Thoracic aorta (tissue), 2 donors: ENCODE data around the gene IGFLR1. TPM values are rescaled to one million over a fixed set of nuclear protein-coding genes. Genes with fewer than 3 reads are reported as not detected.

Experiments used
- ATAC-seq: fragments of 150-250 bp; one replicate; pipeline ENCODE4 v1.8.0; 2017; ENCODE audit warnings: low read depth; ENCODE audit not compliant: insufficient number of reproducible peaks, low FRiP score
- DNase-seq: peaks from one replicate; pipeline ENCODE4 v3.0.0-alpha.2; 2020; ENCODE audit warnings: low spot score
- H3K27ac ChIP-seq, 2 donors: fragments of 200-600 bp; sonication (generic); 1 replicate in 1 of 2; 2 replicates in 1 of 2; pipeline ENCODE4 v1.5.1; 2016; ENCODE audit warnings: mild to moderate bottlenecking in 2 of 2, moderate library complexity in 2 of 2
- H3K27me3 ChIP-seq: fragments of 200-600 bp; sonication (generic); replicated peaks from 2 replicates; pipeline ENCODE4 v1.6.0; 2016; ENCODE audit warnings: mild to moderate bottlenecking; ENCODE audit not compliant: insufficient read depth
- H3K36me3 ChIP-seq: fragments of 200-600 bp; sonication (generic); one replicate; pipeline ENCODE4 v1.5.1; 2016
- H3K4me1 ChIP-seq, 2 donors: fragments of 200-600 bp; sonication (generic); 1 replicate in 1 of 2; 2 replicates in 1 of 2; pipeline versions ENCODE4 v1.5.1 to v1.6.0; 2016; ENCODE audit warnings: low read depth in 2 of 2, mild to moderate bottlenecking in 1 of 2; ENCODE audit not compliant: control insufficient read depth in 1 of 2
- H3K4me3 ChIP-seq: fragments of 200-600 bp; sonication (generic); 2 replicates; pipeline ENCODE4 v1.5.1; 2016; ENCODE audit warnings: mild to moderate bottlenecking
- H3K9me3 ChIP-seq: fragments of 200-600 bp; sonication (generic); 2 replicates; pipeline ENCODE4 v1.5.1; 2016
- total RNA-seq, 2 donors: library from RNA; depleted of rRNA; stranded (reverse); fragments of >200 nt; gene quantifications; one replicate each; pipeline versions ENCODE4 v1.1.0 to v1.2.3, GENCODE V29; 2016
- TF ChIP-seq, protein P1 (sequence below): fragments of 200-600 bp; sonication (generic); IDR thresholded peaks from one replicate; pipeline ENCODE4 v1.5.1; 2019; ENCODE audit warnings: antibody characterized with exemption

IGFLR1 gene
- total RNA-seq, 2 donors from 2014 or later: 6.9 to 13.1 TPM

DNA sequence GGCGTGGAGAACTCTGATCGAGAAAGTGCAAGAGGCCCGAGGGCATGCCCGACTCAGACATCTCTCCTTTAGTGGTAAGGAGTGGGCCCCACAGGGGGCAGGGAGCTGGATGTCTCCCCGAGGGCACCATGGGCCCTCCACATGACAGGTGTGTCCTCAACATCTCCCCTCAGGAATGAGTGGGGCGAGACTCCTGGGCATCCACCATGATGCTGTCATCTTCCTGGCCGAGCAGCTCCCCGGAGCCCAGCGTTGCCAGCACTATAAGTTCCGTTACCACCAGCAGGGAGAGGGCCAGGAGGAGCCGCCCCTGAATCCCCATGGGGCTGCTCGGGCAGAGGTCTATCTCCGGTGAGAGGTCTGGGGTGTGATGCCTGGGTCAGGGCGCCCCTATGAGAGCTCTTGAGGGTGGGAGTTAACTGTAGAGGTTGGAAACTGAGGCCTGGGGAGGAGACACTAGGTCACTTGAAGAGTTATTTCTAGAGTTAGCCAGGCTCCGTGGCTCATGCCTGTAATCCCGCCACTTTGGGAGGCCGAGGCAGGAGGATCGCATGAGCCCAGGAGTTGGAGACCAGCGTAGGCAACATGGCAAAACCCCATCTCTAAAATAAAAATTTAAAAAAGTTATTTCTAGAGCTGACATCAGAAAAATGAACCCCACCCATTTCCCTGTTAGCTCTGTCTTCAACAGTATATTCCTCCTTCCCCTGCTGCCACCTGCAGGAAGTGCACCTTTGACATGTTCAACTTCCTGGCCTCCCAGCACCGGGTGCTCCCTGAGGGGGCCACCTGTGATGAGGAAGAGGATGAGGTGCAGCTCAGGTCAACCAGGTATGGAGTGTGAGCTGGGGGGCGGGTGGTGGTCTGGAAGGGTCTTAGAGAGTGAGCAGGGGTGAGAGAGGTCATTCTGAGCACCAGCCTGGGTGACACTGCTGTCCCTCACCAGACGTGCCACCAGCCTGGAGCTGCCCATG lies 5.1 kb downstream of the IGFLR1 start:
- peaks cover 0 to 15% of the 10 kb centered on the region in 2 donors for H3K4me1 ChIP-seq
- no peak overlapping the region for H3K27ac ChIP-seq
- H3K9me3 ChIP-seq: no peaks in the 10 kb centered on the region
- TF ChIP-seq, protein P1, sequence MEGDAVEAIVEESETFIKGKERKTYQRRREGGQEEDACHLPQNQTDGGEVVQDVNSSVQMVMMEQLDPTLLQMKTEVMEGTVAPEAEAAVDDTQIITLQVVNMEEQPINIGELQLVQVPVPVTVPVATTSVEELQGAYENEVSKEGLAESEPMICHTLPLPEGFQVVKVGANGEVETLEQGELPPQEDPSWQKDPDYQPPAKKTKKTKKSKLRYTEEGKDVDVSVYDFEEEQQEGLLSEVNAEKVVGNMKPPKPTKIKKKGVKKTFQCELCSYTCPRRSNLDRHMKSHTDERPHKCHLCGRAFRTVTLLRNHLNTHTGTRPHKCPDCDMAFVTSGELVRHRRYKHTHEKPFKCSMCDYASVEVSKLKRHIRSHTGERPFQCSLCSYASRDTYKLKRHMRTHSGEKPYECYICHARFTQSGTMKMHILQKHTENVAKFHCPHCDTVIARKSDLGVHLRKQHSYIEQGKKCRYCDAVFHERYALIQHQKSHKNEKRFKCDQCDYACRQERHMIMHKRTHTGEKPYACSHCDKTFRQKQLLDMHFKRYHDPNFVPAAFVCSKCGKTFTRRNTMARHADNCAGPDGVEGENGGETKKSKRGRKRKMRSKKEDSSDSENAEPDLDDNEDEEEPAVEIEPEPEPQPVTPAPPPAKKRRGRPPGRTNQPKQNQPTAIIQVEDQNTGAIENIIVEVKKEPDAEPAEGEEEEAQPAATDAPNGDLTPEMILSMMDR: no peak
- peaks cover 43% of the 10 kb centered on the region for H3K36me3 ChIP-seq
- DNase-seq (no peak), ATAC-seq (no peak)
- no peak overlapping the region for H3K4me3 ChIP-seq
- no peaks in the 10 kb centered on the region for H3K27me3 ChIP-seq

- peaks cover 62% of the 10 kb centered on the region for H3K36me3 ChIP-seq
Measured at GRCh38 chr19:35734889-35735288, 7.4 kb downstream of the IGFLR1 start.

DNA sequence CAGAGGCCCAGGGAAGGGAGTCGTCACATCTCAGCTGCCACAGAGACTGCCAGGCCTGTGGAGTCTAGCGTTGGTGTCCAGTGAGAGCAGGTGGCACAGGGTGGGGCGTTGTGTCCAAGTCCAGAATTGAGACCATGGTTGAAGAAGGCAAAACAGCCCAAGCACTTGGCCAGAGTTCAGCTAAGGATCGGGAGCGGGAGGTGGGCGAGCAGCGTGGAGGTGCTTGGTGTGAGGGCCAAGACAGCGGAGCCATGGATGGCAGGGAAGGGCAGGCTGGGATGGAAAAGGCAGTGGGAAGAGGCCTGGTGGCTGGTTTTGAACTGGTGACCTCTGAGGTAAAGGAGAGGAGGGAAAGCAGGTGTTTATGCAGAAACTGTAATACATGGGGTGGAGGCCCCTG lies 8.0 kb downstream of the IGFLR1 start:
- no peaks in the 10 kb centered on the region for H3K27me3 ChIP-seq
- H3K27ac ChIP-seq: no peak overlapping the region
- H3K4me3 ChIP-seq: no peak overlapping the region
- no peaks in the 10 kb centered on the region for H3K9me3 ChIP-seq
- TF ChIP-seq, protein P1: no peak
- peaks cover 0 to under 1% of the 10 kb centered on the region in 2 donors for H3K4me1 ChIP-seq
- peaks cover 68% of the 10 kb centered on the region for H3K36me3 ChIP-seq
- ATAC-seq: no peak
- DNase-seq: no peak

More at GRCh38 chr19:35734889-35735288, 7.4 kb downstream of the IGFLR1 start:
- ATAC-seq (no peak), DNase-seq (no peak)
- Histone ChIP-seq H3K27ac (no peak overlapping the region), H3K9me3 (no peaks in the 10 kb centered on the region), H3K4me3 (no peak overlapping the region), H3K4me1 (peaks cover 0 to 7% of the 10 kb centered on the region in 2 donors), H3K27me3 (no peaks in the 10 kb centered on the region)
- TF ChIP-seq, protein P1: no peak

DNA sequence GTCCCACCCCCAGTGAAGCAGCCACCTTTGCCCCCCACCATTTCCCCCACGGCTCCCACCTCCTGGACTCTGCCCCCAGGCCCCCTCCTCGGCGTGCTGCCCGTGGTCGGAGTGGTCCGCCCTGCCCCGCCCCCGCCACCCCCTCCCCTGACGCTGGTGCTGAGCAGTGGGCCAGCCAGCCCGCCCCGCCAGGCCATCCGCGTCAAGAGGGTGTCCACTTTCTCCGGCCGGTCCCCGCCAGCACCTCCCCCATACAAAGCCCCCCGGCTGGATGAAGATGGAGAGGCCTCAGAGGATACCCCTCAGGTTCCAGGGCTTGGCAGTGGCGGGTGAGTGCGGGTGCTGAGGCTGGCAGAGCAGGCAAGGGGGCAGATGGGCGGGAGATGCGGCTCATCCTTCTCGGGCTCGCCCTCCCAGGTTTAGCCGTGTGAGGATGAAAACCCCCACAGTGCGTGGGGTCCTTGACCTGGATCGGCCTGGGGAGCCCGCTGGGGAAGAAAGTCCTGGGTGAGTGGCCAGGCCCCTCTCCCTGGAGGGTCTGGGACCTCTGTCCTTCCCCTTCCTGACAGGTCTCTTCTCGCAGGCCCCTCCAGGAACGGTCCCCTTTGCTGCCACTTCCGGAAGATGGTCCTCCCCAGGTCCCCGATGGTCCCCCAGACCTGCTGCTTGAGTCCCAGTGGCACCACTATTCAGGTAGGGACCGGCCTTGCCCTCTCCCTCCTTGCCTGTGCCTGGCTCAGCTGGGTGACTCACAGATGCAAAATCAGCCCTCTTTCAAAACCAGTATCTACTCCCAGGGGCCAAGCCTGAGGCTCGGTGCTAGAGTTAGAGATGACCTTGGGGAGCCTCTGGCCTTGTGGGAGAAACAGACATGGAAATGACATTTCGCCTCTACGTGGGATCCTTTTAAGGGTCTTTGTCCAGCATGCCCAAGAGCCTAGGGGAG lies 8.8 kb downstream of the IGFLR1 start:
- no peaks in the 10 kb centered on the region for H3K4me1 ChIP-seq
- peaks cover 70% of the 10 kb centered on the region for H3K36me3 ChIP-seq
- no peak for DNase-seq
- no peak overlapping the region for H3K27ac ChIP-seq
- H3K27me3 ChIP-seq: no peaks in the 10 kb centered on the region
- TF ChIP-seq, protein P1: no peak
- no peaks in the 10 kb centered on the region for H3K9me3 ChIP-seq
- no peak for ATAC-seq
- no peak overlapping the region for H3K4me3 ChIP-seq
